Neural progenitor cell (in vitro differentiated cells): ENCODE data around the gene MEGF6. TPM values are rescaled to one million over a fixed set of nuclear protein-coding genes. Genes with fewer than 3 reads are reported as not detected.

Source experiments
- DNase-seq: peaks from one replicate; pipeline ENCODE4 v3.0.0-alpha.2; 2016; ENCODE audit warnings: low spot score
- H2AFZ ChIP-seq: fragments of 200-600 bp; sonication (generic); replicated peaks from 2 replicates; pipeline ENCODE4 v1.6.1; 2016; ENCODE audit warnings: antibody characterized with exemption
- H3F3A ChIP-seq: fragments of 200-600 bp; sonication (generic); 2 replicates; pipeline ENCODE4 v1.6.1; 2016; ENCODE audit warnings: antibody characterized with exemption, low read depth
- H3K27ac ChIP-seq: fragments of 200-600 bp; sonication (generic); 2 replicates; pipeline ENCODE4 v1.5.1; 2016; ENCODE audit warnings: mild to moderate bottlenecking
- H3K27me3 ChIP-seq: fragments of 200-600 bp; sonication (generic); 2 replicates; pipeline ENCODE4 v1.6.1; 2016; ENCODE audit warnings: mild to moderate bottlenecking, moderate library complexity
- H3K36me3 ChIP-seq: fragments of 200-600 bp; sonication (generic); 2 replicates; pipeline ENCODE4 v1.5.1; 2016
- H3K4me1 ChIP-seq: fragments of 200-600 bp; sonication (generic); 2 replicates; pipeline ENCODE4 v1.6.1; 2016; ENCODE audit warnings: mixed run types
- H3K4me2 ChIP-seq: fragments of 200-600 bp; sonication (generic); 2 replicates; pipeline ENCODE4 v1.6.1; 2016
- H3K4me3 ChIP-seq: fragments of 200-600 bp; sonication (generic); 2 replicates; pipeline ENCODE4 v1.5.1; 2016
- H3K79me2 ChIP-seq: fragments of 200-600 bp; sonication (generic); 2 replicates; pipeline ENCODE4 v1.6.1; 2016; ENCODE audit warnings: low read depth
- H3K9ac ChIP-seq: fragments of 200-600 bp; sonication (generic); 2 replicates; pipeline ENCODE4 v1.6.1; 2016
- H3K9me3 ChIP-seq: fragments of 200-600 bp; sonication (generic); 2 replicates; pipeline ENCODE4 v1.5.1; 2016; ENCODE audit warnings: low read depth
- H4K20me1 ChIP-seq: fragments of 200-600 bp; sonication (generic); 2 replicates; pipeline ENCODE4 v1.6.1; 2016; ENCODE audit warnings: low read depth
- H3K27ac Mint-ChIP-seq: 3 replicates; pipeline ENCODE4 v1.8.0; 2021; ENCODE audit warnings: mixed read lengths
- H3K27me3 Mint-ChIP-seq: 2 replicates; pipeline ENCODE4 v1.8.0; 2022; ENCODE audit warnings: low read depth, mild to moderate bottlenecking, inconsistent platforms, moderate library complexity, mixed read lengths; ENCODE audit not compliant: insufficient read depth
- H3K36me3 Mint-ChIP-seq: 3 replicates; pipeline ENCODE4 v1.8.0; 2021; ENCODE audit warnings: mixed read lengths
- H3K4me1 Mint-ChIP-seq: 3 replicates; pipeline ENCODE4 v1.8.0; 2021; ENCODE audit warnings: mixed read lengths
- H3K4me3 Mint-ChIP-seq: 3 replicates; pipeline ENCODE4 v1.8.0; 2021; ENCODE audit warnings: mild to moderate bottlenecking, moderate library complexity, mixed read lengths
- H3K9me3 Mint-ChIP-seq: 3 replicates; pipeline ENCODE4 v1.8.0; 2020; ENCODE audit warnings: mixed read lengths
- EZH2 ChIP-seq: fragments of 200-600 bp; sonication (generic); IDR thresholded peaks from 2 replicates; pipeline ENCODE4 v1.6.1; 2017; ENCODE audit warnings: antibody characterized with exemption, mild to moderate bottlenecking, moderate library complexity
- EZH2phosphoT487 ChIP-seq: fragments of 200-600 bp; sonication (generic); IDR thresholded peaks from 2 replicates; pipeline ENCODE4 v1.6.1; 2017; ENCODE audit warnings: antibody characterized with exemption
- total RNA-seq: library from RNA; depleted of rRNA; stranded (reverse); fragments of >200 nt; gene quantifications from 2 replicates; pipeline ENCODE4 v1.2.3, GENCODE V29; 2015; ENCODE audit warnings: low replicate concordance
- TF ChIP-seq, protein P1 (sequence below): fragments of 200-600 bp; sonication (generic); IDR thresholded peaks from 2 replicates; pipeline ENCODE4 v1.5.1; 2017; ENCODE audit warnings: antibody characterized with exemption, mild to moderate bottlenecking

Gene MEGF6
- total RNA-seq, 1 donor from 2014 or later, result 1.7 TPM

DNA sequence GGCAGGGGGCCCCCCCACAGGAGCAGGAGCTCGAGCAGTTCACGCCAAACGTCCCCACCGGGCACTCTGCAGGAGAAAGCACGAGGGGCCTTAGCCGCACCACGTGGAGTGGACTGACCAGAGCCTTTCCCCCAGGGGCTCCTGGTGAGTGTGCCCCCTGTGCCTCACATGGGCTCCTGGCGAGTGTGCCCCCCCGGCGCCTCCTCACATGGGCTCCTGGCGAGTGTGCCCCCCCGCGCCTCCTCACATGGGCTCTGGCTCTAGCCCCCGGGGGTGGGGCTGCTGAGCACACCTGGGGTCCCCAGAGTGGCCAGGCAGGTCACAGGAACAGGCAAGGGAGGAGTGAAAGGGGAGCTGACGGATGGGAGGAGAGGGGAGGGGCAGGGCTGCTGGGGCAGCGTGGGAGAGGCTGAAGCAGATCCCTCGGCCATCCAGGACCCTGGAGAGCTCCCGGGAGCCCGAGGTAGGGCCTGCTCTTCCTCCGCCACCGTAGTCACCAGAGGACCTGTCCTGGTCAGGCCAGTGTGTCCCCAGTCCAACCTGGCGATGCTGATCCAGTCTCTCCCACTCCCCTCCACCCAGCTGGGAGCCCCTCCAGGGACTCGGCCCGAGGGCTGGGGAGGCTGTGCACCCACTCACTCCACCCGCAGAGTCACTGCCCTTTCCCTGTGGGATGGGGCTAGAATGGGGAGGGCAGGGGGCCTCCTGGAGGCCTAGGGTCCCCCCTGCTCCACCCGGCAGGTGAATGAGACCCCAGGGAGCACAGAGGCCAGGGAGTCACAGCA is 109.3 kb downstream of the MEGF6 start:
- peak; percentile 92 for DNase-seq
- Histone ChIP-seq H3K79me2 (no peaks in the 10 kb centered on the region), H4K20me1 (peaks cover 46% of the 10 kb centered on the region), H3K9me3 (no peaks in the 10 kb centered on the region), H2AFZ (no peak overlapping the region), H3K4me3 (no peak overlapping the region), H3K27ac (no peak overlapping the region), H3K4me2 (no peak overlapping the region), H3F3A (no peaks in the 10 kb centered on the region), H3K27me3 (no peaks in the 10 kb centered on the region), H3K36me3 (no peaks in the 10 kb centered on the region), H3K9ac (no peak overlapping the region), H3K4me1 (no peaks in the 10 kb centered on the region)
- Mint-ChIP-seq H3K27ac (no peak overlapping the region), H3K4me1 (no peaks in the 10 kb centered on the region), H3K9me3 (no peaks in the 10 kb centered on the region), H3K27me3 (peaks cover 2% of the 10 kb centered on the region), H3K36me3 (no peaks in the 10 kb centered on the region), H3K4me3 (no peak overlapping the region)
- TF ChIP-seq, protein P1, sequence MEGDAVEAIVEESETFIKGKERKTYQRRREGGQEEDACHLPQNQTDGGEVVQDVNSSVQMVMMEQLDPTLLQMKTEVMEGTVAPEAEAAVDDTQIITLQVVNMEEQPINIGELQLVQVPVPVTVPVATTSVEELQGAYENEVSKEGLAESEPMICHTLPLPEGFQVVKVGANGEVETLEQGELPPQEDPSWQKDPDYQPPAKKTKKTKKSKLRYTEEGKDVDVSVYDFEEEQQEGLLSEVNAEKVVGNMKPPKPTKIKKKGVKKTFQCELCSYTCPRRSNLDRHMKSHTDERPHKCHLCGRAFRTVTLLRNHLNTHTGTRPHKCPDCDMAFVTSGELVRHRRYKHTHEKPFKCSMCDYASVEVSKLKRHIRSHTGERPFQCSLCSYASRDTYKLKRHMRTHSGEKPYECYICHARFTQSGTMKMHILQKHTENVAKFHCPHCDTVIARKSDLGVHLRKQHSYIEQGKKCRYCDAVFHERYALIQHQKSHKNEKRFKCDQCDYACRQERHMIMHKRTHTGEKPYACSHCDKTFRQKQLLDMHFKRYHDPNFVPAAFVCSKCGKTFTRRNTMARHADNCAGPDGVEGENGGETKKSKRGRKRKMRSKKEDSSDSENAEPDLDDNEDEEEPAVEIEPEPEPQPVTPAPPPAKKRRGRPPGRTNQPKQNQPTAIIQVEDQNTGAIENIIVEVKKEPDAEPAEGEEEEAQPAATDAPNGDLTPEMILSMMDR, result no peak
- TF ChIP-seq EZH2, result no peak
- TF ChIP-seq EZH2phosphoT487, result no peak

GRCh38 chr1:3501437-3501836 is 109.9 kb downstream of the MEGF6 start:
- no peak overlapping the region for H3K4me2 ChIP-seq
- peaks cover 44% of the 10 kb centered on the region for H4K20me1 ChIP-seq
- Mint-ChIP-seq H3K27ac (no peak overlapping the region), H3K9me3 (no peaks in the 10 kb centered on the region), H3K4me3 (no peak overlapping the region), H3K36me3 (no peaks in the 10 kb centered on the region), H3K4me1 (no peaks in the 10 kb centered on the region), H3K27me3 (peaks cover 2% of the 10 kb centered on the region)
- DNase-seq, result no peak
- H3K27me3 ChIP-seq, result no peaks in the 10 kb centered on the region
- no peaks in the 10 kb centered on the region for H3K9me3 ChIP-seq
- no peak overlapping the region for H2AFZ ChIP-seq
- H3K4me3 ChIP-seq, result no peak overlapping the region
- no peak for TF ChIP-seq EZH2
- TF ChIP-seq EZH2phosphoT487, result no peak
- TF ChIP-seq, protein P1, result no peak
- H3K36me3 ChIP-seq, result no peaks in the 10 kb centered on the region
- H3K9ac ChIP-seq, result no peak overlapping the region
- no peak overlapping the region for H3K27ac ChIP-seq
- H3K79me2 ChIP-seq, result no peaks in the 10 kb centered on the region
- H3F3A ChIP-seq, result no peaks in the 10 kb centered on the region
- no peaks in the 10 kb centered on the region for H3K4me1 ChIP-seq

DNA sequence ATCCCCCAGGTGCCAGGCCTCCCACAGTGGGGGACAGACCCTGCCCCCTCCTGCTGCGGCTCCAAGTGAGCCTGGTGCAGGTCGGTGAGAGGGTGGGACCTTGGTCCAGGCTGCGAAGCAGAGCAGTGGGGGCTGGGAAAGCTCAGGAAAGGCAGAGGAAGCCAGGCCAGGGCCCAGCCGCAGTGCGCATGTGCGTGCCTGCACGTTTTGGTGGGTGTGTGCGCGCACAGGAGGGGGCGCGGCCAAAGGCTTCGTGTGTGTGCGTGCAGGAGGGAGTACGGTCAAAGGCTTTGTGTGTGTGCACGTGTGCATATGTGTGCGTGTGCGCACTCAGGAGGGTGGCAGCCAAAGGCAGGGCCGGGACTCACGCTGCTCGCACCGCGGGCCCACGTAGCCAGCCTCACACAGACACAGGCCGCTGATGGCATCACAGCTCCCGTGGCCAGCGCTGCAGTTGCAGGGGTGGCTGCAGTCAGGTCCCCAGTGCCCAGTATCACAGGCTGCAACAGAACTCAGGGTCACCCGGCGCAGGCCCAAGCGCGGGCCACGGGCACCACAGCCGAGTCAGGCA is 111.0 kb downstream of the MEGF6 start:
- no peak for DNase-seq
- TF ChIP-seq, protein P1, result no peak
- TF ChIP-seq EZH2phosphoT487 (no peak), EZH2 (no peak)
- peaks cover 38% of the 10 kb centered on the region for H4K20me1 ChIP-seq
- Mint-ChIP-seq H3K27me3 (peaks cover 3% of the 10 kb centered on the region), H3K4me1 (no peaks in the 10 kb centered on the region), H3K27ac (no peak overlapping the region), H3K4me3 (no peak overlapping the region), H3K36me3 (no peaks in the 10 kb centered on the region), H3K9me3 (no peaks in the 10 kb centered on the region)
- H3K4me2 ChIP-seq, result no peak overlapping the region
- H3K9ac ChIP-seq, result no peak overlapping the region
- H3K4me1 ChIP-seq, result no peaks in the 10 kb centered on the region
- H3K27me3 ChIP-seq, result no peaks in the 10 kb centered on the region
- H3K27ac ChIP-seq, result no peak overlapping the region
- no peaks in the 10 kb centered on the region for H3K36me3 ChIP-seq
- no peaks in the 10 kb centered on the region for H3K79me2 ChIP-seq
- H3F3A ChIP-seq, result no peaks in the 10 kb centered on the region
- no peak overlapping the region for H2AFZ ChIP-seq
- H3K9me3 ChIP-seq, result no peaks in the 10 kb centered on the region
- no peak overlapping the region for H3K4me3 ChIP-seq
